Measurements from ENCODE around the gene CREB3L1.

The CREB3L1 gene

DNA sequence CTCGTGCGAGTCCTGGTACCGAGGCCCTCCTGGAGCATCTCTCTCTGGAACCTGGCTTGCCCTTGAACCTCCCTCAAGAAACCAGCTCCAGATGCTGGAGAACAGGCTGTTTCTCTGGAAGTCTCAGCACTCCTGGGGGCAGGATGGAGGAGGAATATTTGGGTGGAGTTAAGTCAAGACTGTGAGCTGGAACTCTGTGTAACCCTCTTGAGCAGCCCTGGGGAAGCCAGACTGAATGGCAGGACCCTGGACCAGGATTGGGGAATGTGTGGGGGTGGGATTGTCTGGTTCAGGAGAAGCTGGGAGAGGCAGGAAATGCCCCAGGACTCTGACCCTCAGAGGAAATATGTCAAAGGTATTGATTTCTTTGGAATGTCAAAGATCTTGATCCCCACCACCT, 7.7 kb downstream of the CREB3L1 start:
- TF ChIP-seq, protein P1, sequence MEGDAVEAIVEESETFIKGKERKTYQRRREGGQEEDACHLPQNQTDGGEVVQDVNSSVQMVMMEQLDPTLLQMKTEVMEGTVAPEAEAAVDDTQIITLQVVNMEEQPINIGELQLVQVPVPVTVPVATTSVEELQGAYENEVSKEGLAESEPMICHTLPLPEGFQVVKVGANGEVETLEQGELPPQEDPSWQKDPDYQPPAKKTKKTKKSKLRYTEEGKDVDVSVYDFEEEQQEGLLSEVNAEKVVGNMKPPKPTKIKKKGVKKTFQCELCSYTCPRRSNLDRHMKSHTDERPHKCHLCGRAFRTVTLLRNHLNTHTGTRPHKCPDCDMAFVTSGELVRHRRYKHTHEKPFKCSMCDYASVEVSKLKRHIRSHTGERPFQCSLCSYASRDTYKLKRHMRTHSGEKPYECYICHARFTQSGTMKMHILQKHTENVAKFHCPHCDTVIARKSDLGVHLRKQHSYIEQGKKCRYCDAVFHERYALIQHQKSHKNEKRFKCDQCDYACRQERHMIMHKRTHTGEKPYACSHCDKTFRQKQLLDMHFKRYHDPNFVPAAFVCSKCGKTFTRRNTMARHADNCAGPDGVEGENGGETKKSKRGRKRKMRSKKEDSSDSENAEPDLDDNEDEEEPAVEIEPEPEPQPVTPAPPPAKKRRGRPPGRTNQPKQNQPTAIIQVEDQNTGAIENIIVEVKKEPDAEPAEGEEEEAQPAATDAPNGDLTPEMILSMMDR (IDR thresholded peaks at IDR 0.05) = no peak
- no peak for TF ChIP-seq ZFX (IDR thresholded peaks at IDR 0.05; ENCODE audit: borderline replicate concordance)
- no peak overlapping the region for H3K27ac ChIP-seq

DNA sequence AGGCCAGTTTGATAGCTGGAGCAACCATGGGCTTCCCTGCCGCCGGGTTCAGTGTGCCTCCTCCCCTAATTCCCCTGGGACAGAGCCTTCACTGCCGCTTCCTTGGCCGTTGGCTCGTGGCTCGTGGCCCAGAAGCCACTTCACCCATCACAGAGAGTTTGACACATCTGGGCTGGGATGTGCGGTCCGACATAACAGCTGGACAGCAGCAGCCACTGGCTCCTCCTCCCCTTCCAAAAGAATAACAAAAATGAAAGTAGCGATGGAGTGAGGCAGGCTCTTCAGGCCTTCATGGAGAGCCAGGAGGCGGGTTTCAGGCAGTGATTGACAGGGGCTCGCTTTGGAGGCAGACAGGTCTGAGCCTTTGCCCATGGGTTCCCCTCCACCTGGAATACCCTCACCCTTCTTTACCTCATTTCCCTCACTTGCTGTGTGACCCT, 8.2 kb downstream of the CREB3L1 start:
- TF ChIP-seq, protein P1 (IDR thresholded peaks at IDR 0.05) = no peak
- TF ChIP-seq ZFX (IDR thresholded peaks at IDR 0.05; ENCODE audit: borderline replicate concordance) = no peak
- H3K27ac ChIP-seq = no peak overlapping the region

DNA sequence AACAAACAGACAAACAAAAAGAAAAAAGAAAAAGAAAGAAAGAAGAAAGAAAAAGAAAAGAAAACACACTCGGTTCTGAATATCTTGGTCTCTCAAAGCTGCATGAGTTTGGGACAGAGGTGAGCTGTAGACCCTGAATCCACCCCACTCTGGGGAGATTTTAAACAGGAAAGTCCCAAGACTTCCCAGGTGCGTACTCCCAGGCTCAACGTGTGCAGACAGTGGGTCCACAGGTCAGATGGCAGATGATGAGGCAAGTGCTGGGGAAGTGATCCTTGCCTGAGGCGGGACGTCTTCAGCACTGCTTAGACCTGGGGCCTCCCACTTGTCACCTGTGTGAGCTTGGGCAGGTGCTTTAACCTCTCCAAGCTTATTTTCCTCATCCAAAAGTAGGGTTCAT, 9.3 kb downstream of the CREB3L1 start:
- no peak overlapping the region for H3K27ac ChIP-seq
- TF ChIP-seq, protein P1 (IDR thresholded peaks at IDR 0.05) = no peak
- TF ChIP-seq ZFX (IDR thresholded peaks at IDR 0.05; ENCODE audit: borderline replicate concordance) = no peak

DNA sequence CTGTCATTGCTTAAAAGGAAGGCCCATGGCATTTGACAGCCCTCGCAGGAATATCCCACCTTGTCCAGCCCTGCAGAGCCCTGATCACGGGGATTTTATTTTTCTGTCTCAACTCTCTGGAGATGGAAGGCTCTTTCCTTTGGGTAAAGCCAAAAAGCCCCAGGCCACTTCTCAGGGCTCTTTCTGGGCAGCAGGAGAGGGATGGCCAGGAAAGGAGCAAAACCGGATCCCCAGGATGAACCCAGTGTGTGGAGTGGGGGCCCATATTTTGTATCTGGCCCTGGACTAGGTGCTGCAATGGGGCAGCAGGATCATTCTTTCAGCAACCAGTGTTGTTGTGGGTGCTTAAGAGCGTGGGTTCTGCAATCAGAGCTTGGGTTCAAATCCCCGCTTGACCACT, 11.0 kb downstream of the CREB3L1 start:
- TF ChIP-seq ZFX (IDR thresholded peaks at IDR 0.05; ENCODE audit: borderline replicate concordance) = no peak
- TF ChIP-seq, protein P1 (IDR thresholded peaks at IDR 0.05) = no peak
- no peak overlapping the region for H3K27ac ChIP-seq

DNA sequence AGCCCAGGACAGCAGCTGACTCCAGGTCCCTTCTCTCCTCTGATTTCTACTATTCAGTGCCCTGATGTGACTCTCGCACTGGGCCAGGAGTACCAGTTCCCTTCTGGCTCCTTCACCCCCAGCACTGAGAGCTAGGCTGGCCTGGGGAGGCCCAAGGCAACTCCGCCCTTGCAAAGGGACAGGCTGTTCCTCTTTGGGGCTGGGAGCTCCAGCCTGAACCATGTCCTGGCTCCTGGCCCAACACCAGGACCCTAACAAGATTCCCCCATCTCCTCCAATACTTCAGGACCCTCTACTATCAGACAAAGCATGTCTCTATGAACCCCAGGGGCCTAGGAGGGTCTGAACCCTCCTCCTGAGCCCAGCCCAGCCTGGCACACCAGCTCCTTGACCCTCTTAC, 12.5 kb downstream of the CREB3L1 start:
- no peak overlapping the region for H3K27ac ChIP-seq
- TF ChIP-seq, protein P1 (IDR thresholded peaks at IDR 0.05) = no peak
- TF ChIP-seq ZFX (IDR thresholded peaks at IDR 0.05; ENCODE audit: borderline replicate concordance) = no peak

DNA sequence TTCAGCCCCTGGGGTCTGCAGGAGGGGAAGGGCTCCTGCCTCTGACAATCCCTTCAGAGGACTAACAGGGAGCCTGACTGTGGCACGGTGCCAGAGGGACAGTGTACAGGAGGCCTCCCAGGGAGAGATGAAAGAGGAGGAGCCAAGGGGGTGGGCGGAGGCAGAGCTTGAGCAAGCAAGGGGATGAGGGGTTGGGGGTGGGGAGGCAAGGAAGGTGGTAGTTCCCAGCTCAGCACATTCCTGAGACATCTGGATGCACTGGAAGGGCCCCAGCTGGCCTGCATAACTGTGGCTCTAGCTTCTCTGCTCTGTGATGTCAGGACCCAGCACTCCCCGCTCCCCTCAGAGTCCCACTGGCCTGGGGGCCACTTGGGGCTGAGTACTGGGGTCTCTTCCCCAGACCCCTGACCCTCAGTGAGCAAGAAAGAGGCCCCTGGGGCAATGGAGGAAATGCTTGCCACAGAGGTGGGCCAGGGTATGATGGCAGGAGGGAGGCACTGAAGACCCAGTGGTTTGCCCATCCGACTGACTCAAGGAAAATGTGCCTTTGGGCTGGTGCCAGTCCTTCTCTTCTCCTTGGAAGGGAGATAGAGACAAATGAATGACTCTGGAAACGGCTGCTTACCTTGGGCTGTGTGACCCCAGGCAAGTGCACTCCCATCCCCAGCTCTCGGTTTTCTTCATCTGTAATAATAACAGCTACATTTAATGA, 13.3 kb downstream of the CREB3L1 start:
- no peak overlapping the region for H3K27ac ChIP-seq
- no peak for TF ChIP-seq ZFX (IDR thresholded peaks at IDR 0.05; ENCODE audit: borderline replicate concordance)
- TF ChIP-seq, protein P1 (IDR thresholded peaks at IDR 0.05) = no peak

DNA sequence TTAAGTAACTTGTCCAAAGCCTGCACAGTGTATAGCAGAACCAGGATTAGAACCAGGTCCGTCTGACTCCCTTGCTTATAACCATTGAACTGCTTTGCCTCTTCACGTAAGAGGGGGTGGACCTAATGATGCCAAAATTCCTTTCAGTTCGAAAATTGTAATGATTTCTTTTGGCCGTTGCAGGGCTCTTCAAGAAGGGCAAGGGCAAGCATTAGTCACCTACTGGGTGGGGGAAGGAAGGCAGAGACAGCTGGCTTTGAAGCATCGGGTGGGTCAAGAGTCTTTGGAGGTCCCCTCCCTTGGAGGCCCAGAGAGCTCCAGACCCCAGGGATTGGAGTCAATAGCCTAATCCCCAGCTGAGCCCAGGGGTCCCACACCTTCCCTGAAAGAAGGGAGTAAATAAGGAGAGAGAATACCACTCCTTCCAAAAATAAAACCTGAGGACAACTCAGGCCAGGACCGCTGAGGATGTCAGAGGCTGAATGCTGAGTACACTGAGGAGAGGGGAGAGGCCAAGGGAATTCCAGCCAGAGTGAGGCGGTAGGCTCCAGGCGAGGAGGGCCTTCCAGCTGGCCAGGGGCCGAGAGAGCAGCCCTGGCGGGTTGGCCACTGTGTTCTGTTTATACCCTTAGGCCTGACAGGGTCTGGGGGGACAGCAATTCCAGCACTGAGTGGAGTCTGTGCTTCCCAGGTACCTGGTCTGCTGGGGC, 14.1 kb downstream of the CREB3L1 start:
- TF ChIP-seq, protein P1 (IDR thresholded peaks at IDR 0.05) = no peak
- TF ChIP-seq ZFX (IDR thresholded peaks at IDR 0.05; ENCODE audit: borderline replicate concordance) = no peak
- no peak overlapping the region for H3K27ac ChIP-seq

Data from 22Rv1 (cell line).